ENCODE data around the gene ARHGEF28.

Gene ARHGEF28

DNA sequence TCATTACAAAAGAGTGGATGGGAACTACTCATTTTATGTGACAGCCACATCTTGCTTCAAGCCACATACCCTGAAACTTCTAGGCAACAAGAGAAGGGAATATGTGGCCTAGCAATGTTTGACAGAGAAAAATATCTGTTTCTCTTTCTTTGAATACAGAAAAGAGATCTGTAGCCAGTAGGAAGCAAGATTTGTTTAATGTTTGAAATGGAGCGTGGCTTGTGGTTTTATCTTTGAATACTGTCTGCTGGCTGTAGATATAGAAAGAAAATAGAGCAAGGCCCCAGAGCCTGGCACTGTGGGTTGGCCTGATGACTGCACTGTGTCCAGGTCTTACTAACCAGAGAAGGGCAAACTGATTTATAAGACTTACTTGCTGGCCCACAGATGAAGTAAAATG lies 133.8 kb downstream of the ARHGEF28 start:
- H3K27me3 ChIP-seq (ENCODE audit: control insufficient read depth, insufficient read depth, low read length): no peaks in the 10 kb centered on the region
- H3K4me1 ChIP-seq (ENCODE audit: control insufficient read depth, insufficient read depth, low read length): peaks cover 9% of the 10 kb centered on the region
- no peaks in the 10 kb centered on the region for H3K9me3 ChIP-seq (ENCODE audit: control insufficient read depth, low read length)
- H3K9ac ChIP-seq (ENCODE audit: low read length): no peak overlapping the region
- no peaks in the 10 kb centered on the region for H3K36me3 ChIP-seq (ENCODE audit: control insufficient read depth, insufficient read depth, low read length)
- H3K4me3 ChIP-seq (ENCODE audit: low read length): no peak overlapping the region

DNA sequence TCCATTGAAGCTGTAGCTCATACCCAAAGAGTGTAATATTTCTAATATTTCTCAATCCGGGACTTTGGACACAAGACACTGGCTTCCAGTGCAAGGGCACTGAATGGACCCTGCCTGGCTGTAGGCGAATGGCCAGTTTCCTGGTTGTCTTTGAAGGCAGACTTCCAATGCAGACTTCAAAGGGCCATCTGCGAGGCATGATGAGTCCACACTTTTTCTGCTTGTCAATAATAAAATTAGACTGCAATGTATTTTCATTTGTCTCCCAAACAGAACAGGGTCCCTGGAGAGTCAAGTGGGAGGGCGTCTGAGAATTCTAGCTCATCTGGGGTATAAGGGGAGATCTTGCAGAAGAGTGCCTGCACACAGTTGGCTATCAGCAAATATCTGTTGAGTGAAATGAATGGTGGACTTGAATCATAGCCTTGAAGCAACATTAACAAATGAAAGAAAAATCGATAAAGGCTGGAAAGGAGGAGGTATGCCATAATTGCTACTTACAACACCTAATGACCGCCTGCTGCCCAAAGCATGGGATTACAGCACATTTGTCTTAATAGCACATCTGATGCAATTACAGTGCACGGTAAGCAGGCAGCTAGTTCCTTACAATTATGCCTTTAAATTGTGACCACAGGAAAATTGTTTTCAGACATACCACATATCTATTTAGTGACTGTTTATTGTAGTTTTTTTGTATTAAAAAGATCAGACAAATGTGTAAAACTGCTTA lies 137.5 kb downstream of the ARHGEF28 start:
- Histone ChIP-seq H3K9ac (ENCODE audit: low read length) (no peak overlapping the region), H3K4me1 (ENCODE audit: control insufficient read depth, insufficient read depth, low read length) (peaks cover 9% of the 10 kb centered on the region), H3K36me3 (ENCODE audit: control insufficient read depth, insufficient read depth, low read length) (no peaks in the 10 kb centered on the region), H3K9me3 (ENCODE audit: control insufficient read depth, low read length) (no peaks in the 10 kb centered on the region), H3K27me3 (ENCODE audit: control insufficient read depth, insufficient read depth, low read length) (no peaks in the 10 kb centered on the region), H3K4me3 (ENCODE audit: low read length) (no peak overlapping the region)

DNA sequence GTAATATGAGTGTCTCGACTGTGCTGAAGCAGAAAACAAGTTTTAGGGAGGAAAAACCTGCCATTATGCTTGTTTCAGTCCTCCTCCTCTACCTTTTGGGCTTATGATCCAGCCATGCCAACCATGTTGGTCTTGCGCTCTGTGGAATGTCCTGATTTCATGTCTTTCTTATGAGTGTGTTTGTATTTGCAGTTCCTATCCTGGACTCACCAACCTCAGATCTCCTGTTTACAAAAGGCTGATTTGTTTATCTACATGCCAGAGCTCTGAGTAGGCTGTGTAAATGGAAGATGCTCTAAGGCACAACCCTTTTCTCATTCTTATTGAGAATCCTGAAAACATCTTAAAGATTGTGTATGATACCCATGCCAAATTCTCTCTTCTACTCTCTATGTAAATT lies 138.6 kb downstream of the ARHGEF28 start:
- Histone ChIP-seq H3K4me1 (ENCODE audit: control insufficient read depth, insufficient read depth, low read length) (peaks cover 8% of the 10 kb centered on the region), H3K9me3 (ENCODE audit: control insufficient read depth, low read length) (no peaks in the 10 kb centered on the region), H3K9ac (ENCODE audit: low read length) (no peak overlapping the region), H3K36me3 (ENCODE audit: control insufficient read depth, insufficient read depth, low read length) (no peaks in the 10 kb centered on the region), H3K4me3 (ENCODE audit: low read length) (no peak overlapping the region), H3K27me3 (ENCODE audit: control insufficient read depth, insufficient read depth, low read length) (no peaks in the 10 kb centered on the region)

DNA sequence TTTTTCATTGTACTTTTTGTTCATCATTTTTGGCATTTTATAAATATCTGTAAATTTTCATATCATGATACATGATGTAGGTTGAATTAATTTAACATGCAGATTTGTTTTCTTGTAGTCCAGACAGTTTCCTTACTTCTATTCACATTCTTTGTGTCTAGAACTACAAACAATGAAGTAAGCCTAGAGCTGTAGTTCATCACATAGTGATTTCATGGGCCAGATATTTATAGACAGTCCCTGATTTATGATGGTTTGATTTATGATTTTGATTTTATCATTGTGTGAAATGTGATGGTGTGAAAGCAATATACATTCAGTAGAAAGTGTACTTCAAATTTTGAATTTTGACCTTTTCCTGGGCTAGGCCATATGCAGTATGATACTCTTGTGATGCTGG lies 139.0 kb downstream of the ARHGEF28 start:
- Histone ChIP-seq H3K27me3 (ENCODE audit: control insufficient read depth, insufficient read depth, low read length) (no peaks in the 10 kb centered on the region), H3K9me3 (ENCODE audit: control insufficient read depth, low read length) (no peaks in the 10 kb centered on the region), H3K36me3 (ENCODE audit: control insufficient read depth, insufficient read depth, low read length) (no peaks in the 10 kb centered on the region), H3K4me1 (ENCODE audit: control insufficient read depth, insufficient read depth, low read length) (peaks cover 7% of the 10 kb centered on the region), H3K4me3 (ENCODE audit: low read length) (no peak overlapping the region), H3K9ac (ENCODE audit: low read length) (no peak overlapping the region)

DNA sequence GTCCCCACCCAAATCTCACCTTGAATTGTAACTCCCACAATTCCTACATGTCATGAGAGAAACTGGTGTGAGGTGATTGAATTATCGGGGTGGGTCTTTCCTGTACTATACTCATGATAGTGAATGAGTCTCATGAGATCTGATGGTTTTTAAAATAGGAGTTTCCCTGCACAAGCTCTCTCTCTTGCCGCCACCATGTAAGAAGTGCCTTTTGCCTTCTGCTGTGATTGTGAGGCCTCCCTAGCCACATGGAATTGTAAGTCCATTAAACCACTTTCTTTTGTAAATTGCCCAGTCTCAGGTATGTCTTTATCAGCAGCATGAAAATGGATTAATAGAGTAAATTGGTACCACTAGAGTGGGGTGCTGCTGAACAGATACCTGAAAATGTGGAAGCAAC lies 140.9 kb downstream of the ARHGEF28 start:
- H3K4me1 ChIP-seq (ENCODE audit: control insufficient read depth, insufficient read depth, low read length): peaks cover 11% of the 10 kb centered on the region
- no peaks in the 10 kb centered on the region for H3K36me3 ChIP-seq (ENCODE audit: control insufficient read depth, insufficient read depth, low read length)
- H3K9me3 ChIP-seq (ENCODE audit: control insufficient read depth, low read length): no peaks in the 10 kb centered on the region
- H3K9ac ChIP-seq (ENCODE audit: low read length): no peak overlapping the region
- H3K27me3 ChIP-seq (ENCODE audit: control insufficient read depth, insufficient read depth, low read length): no peaks in the 10 kb centered on the region
- H3K4me3 ChIP-seq (ENCODE audit: low read length): no peak overlapping the region

DNA sequence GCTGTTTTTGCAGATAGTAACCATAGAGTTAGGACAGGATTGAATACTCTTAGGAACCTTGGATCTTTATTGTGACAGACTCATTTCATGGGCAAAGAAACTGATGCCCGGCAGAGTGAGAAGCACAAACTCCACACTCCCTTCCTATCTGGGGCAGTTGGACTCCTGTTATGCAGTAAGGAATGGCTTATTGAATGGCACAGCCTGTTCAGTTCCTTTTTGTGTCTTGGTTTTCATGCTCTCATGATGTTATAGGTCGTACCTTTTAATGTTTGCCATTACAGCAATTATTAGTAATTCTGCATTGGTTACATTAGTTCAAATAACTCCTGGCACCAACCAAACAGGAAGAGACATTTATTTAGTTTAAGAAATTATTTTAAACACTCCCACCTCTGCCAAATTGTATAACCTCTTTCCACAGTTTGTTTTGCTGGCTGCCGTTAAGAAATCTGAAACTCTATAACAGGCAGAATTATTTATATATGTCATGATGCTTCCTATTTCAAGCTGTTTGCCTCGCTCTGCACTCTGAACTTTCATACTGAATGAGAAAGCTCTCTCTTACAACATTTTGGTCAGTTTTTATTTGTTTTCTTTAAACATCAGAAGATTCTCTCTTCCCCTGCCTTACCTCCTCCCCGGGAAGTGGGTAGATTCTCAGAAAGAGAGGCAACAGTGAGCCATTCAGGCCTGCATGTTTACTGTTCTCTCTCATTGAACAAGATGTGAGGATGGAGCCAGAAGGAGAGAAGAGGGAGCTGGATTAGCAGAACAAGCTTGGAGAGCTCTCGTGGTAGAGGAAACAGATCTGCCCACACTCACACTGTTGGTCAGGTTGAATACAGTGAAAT lies 144.4 kb downstream of the ARHGEF28 start:
- no peaks in the 10 kb centered on the region for H3K27me3 ChIP-seq (ENCODE audit: control insufficient read depth, insufficient read depth, low read length)
- no peaks in the 10 kb centered on the region for H3K36me3 ChIP-seq (ENCODE audit: control insufficient read depth, insufficient read depth, low read length)
- peaks cover 11% of the 10 kb centered on the region for H3K4me1 ChIP-seq (ENCODE audit: control insufficient read depth, insufficient read depth, low read length)
- no peaks in the 10 kb centered on the region for H3K9me3 ChIP-seq (ENCODE audit: control insufficient read depth, low read length)
- no peak overlapping the region for H3K4me3 ChIP-seq (ENCODE audit: low read length)
- H3K9ac ChIP-seq (ENCODE audit: low read length): no peak overlapping the region

DNA sequence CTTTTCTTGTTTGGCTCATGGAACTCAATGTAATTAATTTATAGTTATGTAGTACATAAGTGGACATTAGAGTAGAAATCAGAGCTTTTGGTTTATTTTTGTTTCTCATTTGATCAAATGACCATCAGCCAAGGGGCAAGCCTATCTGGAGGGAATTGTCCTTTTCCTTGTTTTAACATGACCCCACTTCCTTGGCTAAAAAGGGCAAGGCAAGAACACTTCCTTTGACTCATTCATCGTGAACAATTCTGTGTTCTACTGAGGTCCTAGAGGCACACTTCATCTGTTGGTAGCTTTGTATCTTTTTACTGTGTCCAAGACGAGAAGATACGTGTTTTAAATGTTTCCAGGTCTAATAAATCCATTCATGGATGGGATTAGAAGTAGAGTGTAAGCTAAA lies 148.9 kb downstream of the ARHGEF28 start:
- H3K4me1 ChIP-seq (ENCODE audit: control insufficient read depth, insufficient read depth, low read length): peaks cover 8% of the 10 kb centered on the region
- H3K9me3 ChIP-seq (ENCODE audit: control insufficient read depth, low read length): no peaks in the 10 kb centered on the region

DNA sequence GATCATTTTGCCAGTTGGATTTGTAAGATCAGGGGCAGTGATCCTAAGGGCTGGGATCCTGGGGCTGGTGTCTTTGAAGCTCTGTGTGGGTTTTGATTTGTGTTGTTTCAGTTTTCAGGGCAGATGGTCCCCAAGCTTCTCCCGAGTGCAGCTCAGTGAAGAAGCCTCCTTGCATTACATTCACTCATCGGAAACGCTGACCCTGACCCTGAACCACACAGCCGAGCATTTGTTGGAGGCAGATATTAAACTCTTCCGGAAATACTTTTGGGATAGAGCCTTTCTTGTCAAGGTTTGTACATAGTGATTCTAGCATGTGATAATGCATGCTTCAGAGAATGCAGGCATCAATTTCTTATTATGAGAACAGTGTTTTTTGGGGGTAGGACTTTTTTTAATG lies 150.4 kb downstream of the ARHGEF28 start:
- Histone ChIP-seq H3K27me3 (ENCODE audit: control insufficient read depth, insufficient read depth, low read length) (no peaks in the 10 kb centered on the region), H3K9me3 (ENCODE audit: control insufficient read depth, low read length) (no peaks in the 10 kb centered on the region), H3K36me3 (ENCODE audit: control insufficient read depth, insufficient read depth, low read length) (no peaks in the 10 kb centered on the region)

More for the DNA sequence above, 148.9 kb downstream of the ARHGEF28 start:
- no peaks in the 10 kb centered on the region for H3K36me3 ChIP-seq (ENCODE audit: control insufficient read depth, insufficient read depth, low read length)
- no peak overlapping the region for H3K9ac ChIP-seq (ENCODE audit: low read length)
- H3K4me3 ChIP-seq (ENCODE audit: low read length): no peak overlapping the region
- no peaks in the 10 kb centered on the region for H3K27me3 ChIP-seq (ENCODE audit: control insufficient read depth, insufficient read depth, low read length)

DNA sequence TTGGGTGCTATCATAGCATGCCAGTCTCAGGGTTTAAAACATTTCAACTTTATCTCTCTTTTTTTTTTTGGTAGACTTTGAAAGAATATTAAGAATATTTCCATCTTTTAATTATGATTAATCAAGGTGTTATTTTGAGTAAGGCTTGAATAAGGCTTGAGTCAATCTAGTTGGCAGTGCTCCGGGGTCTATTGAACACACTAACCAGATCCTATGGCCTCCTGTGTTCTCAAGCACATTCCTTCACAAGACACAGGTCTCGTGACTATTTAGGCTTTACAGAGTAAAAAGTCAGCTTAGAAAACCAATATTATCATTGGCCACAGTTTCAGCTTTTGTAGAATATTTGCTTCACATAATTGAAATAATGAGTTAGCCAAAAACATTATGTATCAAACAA lies 151.2 kb downstream of the ARHGEF28 start:
- H3K9me3 ChIP-seq (ENCODE audit: control insufficient read depth, low read length): no peaks in the 10 kb centered on the region
- no peak overlapping the region for H3K4me3 ChIP-seq (ENCODE audit: low read length)
- no peaks in the 10 kb centered on the region for H3K27me3 ChIP-seq (ENCODE audit: control insufficient read depth, insufficient read depth, low read length)
- H3K4me1 ChIP-seq (ENCODE audit: control insufficient read depth, insufficient read depth, low read length): no peaks in the 10 kb centered on the region
- H3K9ac ChIP-seq (ENCODE audit: low read length): no peak overlapping the region
- H3K36me3 ChIP-seq (ENCODE audit: control insufficient read depth, insufficient read depth, low read length): no peaks in the 10 kb centered on the region

More for the DNA sequence above, 150.4 kb downstream of the ARHGEF28 start:
- Histone ChIP-seq H3K9ac (ENCODE audit: low read length) (no peak overlapping the region), H3K4me1 (ENCODE audit: control insufficient read depth, insufficient read depth, low read length) (no peaks in the 10 kb centered on the region), H3K4me3 (ENCODE audit: low read length) (no peak overlapping the region)

DNA sequence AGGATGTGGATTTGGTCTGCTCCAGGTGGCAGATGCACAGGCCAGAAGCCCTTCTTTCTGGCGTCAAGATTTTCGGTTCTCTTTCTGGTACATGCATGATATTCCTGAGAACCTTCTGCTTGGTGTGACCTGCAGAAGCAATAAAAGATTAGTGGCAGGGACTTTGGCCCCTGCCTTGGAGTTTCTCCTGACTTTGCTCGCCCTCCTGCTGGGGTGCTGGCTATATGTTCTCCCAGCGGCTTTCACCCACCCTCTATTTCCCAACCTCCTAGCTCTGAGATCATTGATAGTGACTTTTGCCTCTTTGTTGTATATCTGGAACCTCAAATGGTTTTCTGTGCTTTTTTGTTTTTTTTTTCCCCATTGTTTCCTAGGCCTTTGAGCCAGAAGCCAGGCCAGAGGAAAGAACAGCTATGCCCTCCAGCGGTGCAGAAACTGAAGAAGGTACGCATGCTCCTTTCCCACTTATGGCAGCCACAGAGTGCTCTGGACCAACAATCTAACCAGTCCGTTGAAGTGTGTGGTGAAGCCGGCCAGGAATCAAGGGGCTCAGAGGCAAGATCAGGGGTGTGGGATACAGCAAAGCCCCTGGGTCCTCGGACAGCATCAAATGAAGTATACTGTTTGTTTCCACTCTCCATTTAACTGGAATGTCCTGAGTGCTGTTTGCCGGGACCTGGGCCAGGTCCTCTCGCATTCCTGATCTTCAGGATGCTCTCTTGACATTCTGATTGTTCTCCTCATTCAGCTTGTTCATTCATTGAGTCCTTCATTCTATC lies 154.5 kb downstream of the ARHGEF28 start:
- Histone ChIP-seq H3K4me1 (ENCODE audit: control insufficient read depth, insufficient read depth, low read length) (peaks cover 5% of the 10 kb centered on the region), H3K4me3 (ENCODE audit: low read length) (no peak overlapping the region), H3K27me3 (ENCODE audit: control insufficient read depth, insufficient read depth, low read length) (no peaks in the 10 kb centered on the region), H3K36me3 (ENCODE audit: control insufficient read depth, insufficient read depth, low read length) (no peaks in the 10 kb centered on the region), H3K9me3 (ENCODE audit: control insufficient read depth, low read length) (no peaks in the 10 kb centered on the region), H3K9ac (ENCODE audit: low read length) (no peak overlapping the region)

DNA sequence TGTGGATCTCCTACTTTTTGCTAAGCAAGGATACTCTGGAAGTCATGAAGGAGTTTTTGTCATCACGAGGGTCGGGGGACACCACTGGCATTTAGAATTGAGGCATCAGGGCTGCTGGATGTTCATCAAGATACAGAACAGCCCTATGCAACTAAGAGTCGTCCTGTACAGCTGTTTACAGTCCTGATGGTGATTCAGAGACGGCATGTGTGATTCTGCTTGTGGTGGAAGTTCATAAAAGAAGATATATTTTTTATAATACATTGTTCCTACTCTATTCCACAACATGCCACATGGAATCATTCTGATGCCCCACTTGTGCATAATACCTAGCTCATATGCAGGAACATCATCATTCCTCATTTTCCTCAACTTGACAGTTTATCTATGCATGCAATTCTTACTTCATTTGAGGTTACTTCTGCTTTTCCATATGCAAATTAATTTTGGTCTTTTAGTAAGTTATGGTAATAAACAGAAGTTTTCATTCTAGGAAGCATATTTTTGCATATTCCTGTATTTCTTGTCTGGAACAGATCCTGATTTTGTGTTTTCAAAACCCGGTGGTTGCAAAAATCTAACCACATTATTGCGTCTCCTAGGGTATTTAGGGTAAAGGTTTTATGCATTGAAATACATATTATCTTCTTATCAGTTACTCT lies 155.2 kb downstream of the ARHGEF28 start:
- Histone ChIP-seq H3K27me3 (ENCODE audit: control insufficient read depth, insufficient read depth, low read length) (no peaks in the 10 kb centered on the region), H3K9ac (ENCODE audit: low read length) (no peak overlapping the region), H3K9me3 (ENCODE audit: control insufficient read depth, low read length) (no peaks in the 10 kb centered on the region), H3K4me1 (ENCODE audit: control insufficient read depth, insufficient read depth, low read length) (peaks cover 12% of the 10 kb centered on the region), H3K36me3 (ENCODE audit: control insufficient read depth, insufficient read depth, low read length) (no peaks in the 10 kb centered on the region), H3K4me3 (ENCODE audit: low read length) (no peak overlapping the region)
